ENCODE results near the gene APOC4.

- TF ChIP-seq CTCF (IDR thresholded peaks at IDR 0.05) (no peak), POLR2A (IDR thresholded peaks at IDR 0.05) (no peak), POLR2AphosphoS5 (IDR thresholded peaks at IDR 0.05) (no peak)
These were observed 49.1 kb upstream of the APOC4 start for GRCh38 chr19:44892932-44893331.

All from stomach (tissue), 4 donors.